Activated naive CD4-positive, alpha-beta T cell treated with anti-CD3 and anti-CD28 coated beads for 36 hours (primary cell): Measurements from ENCODE around the gene SNIP1. TPM values are rescaled to one million over a fixed set of nuclear protein-coding genes. Genes with fewer than 3 reads are reported as not detected.
"Not testable (repeated sequence)": the region's sequence is repeated elsewhere in the genome, so short reads cannot be mapped to it uniquely, and the experiment has no call there.

Experiments used
- CTCF ChIA-PET: fragments of 350-600 bp; sonication (Branson Sonifier 250); formaldehyde crosslinking; loops from one replicate; lab custom pipeline; 2021; ENCODE audit warnings: antibody characterized with exemption; lab: Charles Lee
- DNase-seq: peaks from one replicate; pipeline ENCODE4 v3.0.0-alpha.2; 2020
- H3K27ac Mint-ChIP-seq: one replicate; pipeline ENCODE4 v1.8.0; 2021; ENCODE audit warnings: mild to moderate bottlenecking, mixed read lengths
- H3K27me3 Mint-ChIP-seq: one replicate; pipeline ENCODE4 v1.8.0; 2021; ENCODE audit warnings: low read depth, mixed read lengths
- H3K36me3 Mint-ChIP-seq: one replicate; pipeline ENCODE4 v1.8.0; 2021; ENCODE audit warnings: low read depth, mixed read lengths
- H3K4me1 Mint-ChIP-seq: one replicate; pipeline ENCODE4 v1.8.0; 2021; ENCODE audit warnings: low read depth, mixed read lengths
- H3K4me3 Mint-ChIP-seq: one replicate; pipeline ENCODE4 v1.8.0; 2021; ENCODE audit warnings: mild to moderate bottlenecking, moderate library complexity, mixed read lengths
- H3K9me3 Mint-ChIP-seq: one replicate; pipeline ENCODE4 v1.8.0; 2021; ENCODE audit warnings: mixed read lengths
- intact Hi-C: fragments of 100-400 bp; cut with micrococcal nuclease; formaldehyde crosslinking; loops from one replicate; pipeline ENCODE4 v1.15.1; 2023
- total RNA-seq, 2 experiments: library from RNA; stranded (reverse); gene quantifications; one replicate each; pipeline ENCODE4 v1.2.3, GENCODE V29; 2021

The SNIP1 gene
- total RNA-seq, 2 experiments from 2014 or later, result 14.3 to 15.3 TPM

- H3K4me1 Mint-ChIP-seq, result peaks cover 23% of the 10 kb centered on the region
- H3K36me3 Mint-ChIP-seq, CTCF ChIA-PET, H3K9me3 Mint-ChIP-seq, H3K27me3 Mint-ChIP-seq: not testable (repeated sequence)
- DNase-seq, result peak; percentile 59
- peak overlapping the region; percentile 77 for H3K4me3 Mint-ChIP-seq
- intact Hi-C loops, result loop anchor here (10.0 kb wide), 1 partner anchor 1364 kb away; the partner anchor contains the start of gene MAP7D1
- peak overlapping the region; percentile 87 for H3K27ac Mint-ChIP-seq
Observed at GRCh38 chr1:37518929-37519328, 35.2 kb downstream of the SNIP1 start.

- DNase-seq, H3K27me3 Mint-ChIP-seq, H3K4me3 Mint-ChIP-seq, H3K9me3 Mint-ChIP-seq, CTCF ChIA-PET, H3K36me3 Mint-ChIP-seq: not testable (repeated sequence)
- H3K4me1 Mint-ChIP-seq, result peaks cover 28% of the 10 kb centered on the region
- intact Hi-C loops, result loop anchor here (10.0 kb wide), 1 partner anchor 1363 kb away; the partner anchor contains the start of gene MAP7D1
- H3K27ac Mint-ChIP-seq, result peak overlapping the region; percentile 87
Observed at GRCh38 chr1:37518241-37518640, 35.9 kb downstream of the SNIP1 start.

- no peak overlapping the region for H3K4me3 Mint-ChIP-seq
- intact Hi-C loops, result loop anchor here (10.0 kb wide), 1 partner anchor 1363 kb away; the partner anchor contains the start of gene MAP7D1
- no peaks in the 10 kb centered on the region for H3K9me3 Mint-ChIP-seq
- peaks cover 34% of the 10 kb centered on the region for H3K4me1 Mint-ChIP-seq
- H3K36me3 Mint-ChIP-seq, result peaks cover 4% of the 10 kb centered on the region
- CTCF ChIA-PET, result no interaction called here
- DNase-seq, result no peak
- no peaks in the 10 kb centered on the region for H3K27me3 Mint-ChIP-seq
- no peak overlapping the region for H3K27ac Mint-ChIP-seq
Observed at GRCh38 chr1:37517569-37517968, 36.5 kb downstream of the SNIP1 start.

GRCh38 chr1:37515185-37516034, 38.7 kb downstream of the SNIP1 start:
- Mint-ChIP-seq H3K27me3 (no peaks in the 10 kb centered on the region), H3K4me1 (peaks cover 44% of the 10 kb centered on the region), H3K36me3 (peaks cover 8% of the 10 kb centered on the region), H3K4me3 (peak overlapping the region; percentile 91), H3K9me3 (no peaks in the 10 kb centered on the region), H3K27ac (peak overlapping the region; percentile 95)
- intact Hi-C loops, result loop anchor here (10.0 kb wide), 1 partner anchor 1361 kb away; the partner anchor contains the start of gene MAP7D1
- CTCF ChIA-PET, result interaction anchor here (0.9 to 1.7 kb wide), 12 partner anchors 12 to 169 kb away, joined by 3 to 4 read pairs (median 4); no protein-coding TSS in a partner anchor
- DNase-seq, result no peak

GRCh38 chr1:37514350-37515184, 39.5 kb downstream of the SNIP1 start, which contains the start of gene MEAF6:
Gene MEAF6, minus strand, starts transcription at chr1:37514766. Its CDS starts 20 bp downstream, at chr1:37514746.
- intact Hi-C loops, result loop anchor here (1.0 to 10.0 kb wide), 5 partner anchors 35 to 1360 kb away; partner anchors contain the start of genes MAP7D1, MTF1, SF3A3 and SNIP1
- H3K4me3 Mint-ChIP-seq, result peak within 1 kb of the TSS; percentile 91
- H3K9me3 Mint-ChIP-seq, result no peaks in the 10 kb centered on the region
- H3K4me1 Mint-ChIP-seq, result peaks cover 40% of the 10 kb centered on the region
- peak; percentile 81 for DNase-seq
- peaks cover 8% of the 10 kb centered on the region for H3K36me3 Mint-ChIP-seq
- H3K27ac Mint-ChIP-seq, result peak within 1 kb of the TSS; percentile 95
- CTCF ChIA-PET, result interaction anchor here (0.9 to 1.7 kb wide), 12 partner anchors 12 to 170 kb away, joined by 3 to 4 read pairs (median 4); no protein-coding TSS in a partner anchor
- H3K27me3 Mint-ChIP-seq, result no peaks in the 10 kb centered on the region

- no peaks in the 10 kb centered on the region for H3K27me3 Mint-ChIP-seq
- peak overlapping the region; percentile 91 for H3K4me3 Mint-ChIP-seq
- CTCF ChIA-PET, result interaction anchor here (1.0 to 1.7 kb wide), 7 partner anchors 11 to 170 kb away, joined by 3 to 4 read pairs (median 3); no protein-coding TSS in a partner anchor
- H3K36me3 Mint-ChIP-seq, result peaks cover 13% of the 10 kb centered on the region
- peak; percentile 74 for DNase-seq
- H3K9me3 Mint-ChIP-seq, result no peaks in the 10 kb centered on the region
- intact Hi-C loops, result loop anchor here (1.0 to 10.0 kb wide), 5 partner anchors 35 to 1359 kb away; partner anchors contain the start of genes MAP7D1, MTF1, SF3A3 and SNIP1
- H3K4me1 Mint-ChIP-seq, result peaks cover 39% of the 10 kb centered on the region
- H3K27ac Mint-ChIP-seq, result peak overlapping the region; percentile 91
Observed at GRCh38 chr1:37513795-37514349, 40.2 kb downstream of the SNIP1 start.

GRCh38 chr1:37509181-37509580, 44.9 kb downstream of the SNIP1 start:
- intact Hi-C loops, result no loop called here
- H3K4me3 Mint-ChIP-seq, result no peak overlapping the region
- H3K36me3 Mint-ChIP-seq, result peaks cover 30% of the 10 kb centered on the region

GRCh38 chr1:37506740-37507139, 47.4 kb downstream of the SNIP1 start:
- DNase-seq, result no peak
- H3K27ac Mint-ChIP-seq, result no peak overlapping the region
- no peak overlapping the region for H3K4me3 Mint-ChIP-seq
- intact Hi-C loops, result no loop called here
- CTCF ChIA-PET, result interaction anchor here (0.9 to 1.1 kb wide), 2 partner anchors 20 to 50 kb away, joined by 3 to 4 read pairs; no protein-coding TSS in a partner anchor
- H3K27me3 Mint-ChIP-seq, result no peaks in the 10 kb centered on the region
- no peaks in the 10 kb centered on the region for H3K9me3 Mint-ChIP-seq
- H3K36me3 Mint-ChIP-seq, result peaks cover 25% of the 10 kb centered on the region
- H3K4me1 Mint-ChIP-seq, result peaks cover 25% of the 10 kb centered on the region

More at GRCh38 chr1:37509181-37509580, 44.9 kb downstream of the SNIP1 start:
- no peak overlapping the region for H3K27ac Mint-ChIP-seq
- no peaks in the 10 kb centered on the region for H3K9me3 Mint-ChIP-seq
- peaks cover 41% of the 10 kb centered on the region for H3K4me1 Mint-ChIP-seq
- CTCF ChIA-PET, result interaction anchor here (0.8 to 1.6 kb wide), 5 partner anchors 14 to 54 kb away, joined by 3 to 9 read pairs (median 3); no protein-coding TSS in a partner anchor
- no peak for DNase-seq
- H3K27me3 Mint-ChIP-seq, result no peaks in the 10 kb centered on the region

- CTCF ChIA-PET, result interaction anchor here (0.6 to 8.8 kb wide), 3 partner anchors 12 to 499 kb away, joined by 3 to 83 read pairs (median 3); partner anchors contain the start of gene MEAF6
- H3K27me3 Mint-ChIP-seq, DNase-seq, H3K9me3 Mint-ChIP-seq, intact Hi-C loops, H3K27ac Mint-ChIP-seq, H3K4me3 Mint-ChIP-seq: not testable (repeated sequence)
- Mint-ChIP-seq H3K4me1 (peaks cover 14% of the 10 kb centered on the region), H3K36me3 (peaks cover 20% of the 10 kb centered on the region)
Observed at GRCh38 chr1:37502791-37503190, 51.3 kb downstream of the SNIP1 start.

GRCh38 chr1:37502104-37502503, 52.0 kb downstream of the SNIP1 start:
- H3K4me3 Mint-ChIP-seq, result no peak overlapping the region
- no peaks in the 10 kb centered on the region for H3K9me3 Mint-ChIP-seq
- CTCF ChIA-PET, result interaction anchor here (8.8 kb wide), 1 partner anchor 15 kb away, joined by 83 read pairs; no protein-coding TSS in a partner anchor
- no peak for DNase-seq
- H3K36me3 Mint-ChIP-seq, result peaks cover 15% of the 10 kb centered on the region
- no peaks in the 10 kb centered on the region for H3K27me3 Mint-ChIP-seq
- peaks cover 13% of the 10 kb centered on the region for H3K4me1 Mint-ChIP-seq
- intact Hi-C loops, result no loop called here
- H3K27ac Mint-ChIP-seq, result no peak overlapping the region

- no peak overlapping the region for H3K27ac Mint-ChIP-seq
- no peak overlapping the region for H3K4me3 Mint-ChIP-seq
- DNase-seq, result no peak
- H3K36me3 Mint-ChIP-seq, result peaks cover 15% of the 10 kb centered on the region
- no peaks in the 10 kb centered on the region for H3K9me3 Mint-ChIP-seq
- intact Hi-C loops, result no loop called here
- H3K27me3 Mint-ChIP-seq, result no peaks in the 10 kb centered on the region
- H3K4me1 Mint-ChIP-seq, result peaks cover 14% of the 10 kb centered on the region
- CTCF ChIA-PET, result interaction anchor here (8.8 kb wide), 1 partner anchor 15 kb away, joined by 83 read pairs; no protein-coding TSS in a partner anchor
Observed at GRCh38 chr1:37501661-37502060, 52.4 kb downstream of the SNIP1 start.
